ENCODE results near the gene POC1A.

- no peak for TF ChIP-seq SMC3 (IDR thresholded peaks at IDR 0.05; ENCODE audit: low read depth, low read length)
- TF ChIP-seq EZH2phosphoT487 (IDR thresholded peaks at IDR 0.05; ENCODE audit: borderline replicate concordance, low read depth) = no peak
- no peak for TF ChIP-seq EP300 (IDR thresholded peaks at IDR 0.05; ENCODE audit: borderline replicate concordance in 1 of 2, low read depth in 1 of 2, low read length in 1 of 2)
- TF ChIP-seq CTCF (IDR thresholded peaks at IDR 0.05) = no peak
- no peak for TF ChIP-seq RCOR1 (IDR thresholded peaks at IDR 0.05; ENCODE audit: low read length)
- TF ChIP-seq ELF1 (IDR thresholded peaks at IDR 0.05) = no peak
- TF ChIP-seq, protein P1, sequence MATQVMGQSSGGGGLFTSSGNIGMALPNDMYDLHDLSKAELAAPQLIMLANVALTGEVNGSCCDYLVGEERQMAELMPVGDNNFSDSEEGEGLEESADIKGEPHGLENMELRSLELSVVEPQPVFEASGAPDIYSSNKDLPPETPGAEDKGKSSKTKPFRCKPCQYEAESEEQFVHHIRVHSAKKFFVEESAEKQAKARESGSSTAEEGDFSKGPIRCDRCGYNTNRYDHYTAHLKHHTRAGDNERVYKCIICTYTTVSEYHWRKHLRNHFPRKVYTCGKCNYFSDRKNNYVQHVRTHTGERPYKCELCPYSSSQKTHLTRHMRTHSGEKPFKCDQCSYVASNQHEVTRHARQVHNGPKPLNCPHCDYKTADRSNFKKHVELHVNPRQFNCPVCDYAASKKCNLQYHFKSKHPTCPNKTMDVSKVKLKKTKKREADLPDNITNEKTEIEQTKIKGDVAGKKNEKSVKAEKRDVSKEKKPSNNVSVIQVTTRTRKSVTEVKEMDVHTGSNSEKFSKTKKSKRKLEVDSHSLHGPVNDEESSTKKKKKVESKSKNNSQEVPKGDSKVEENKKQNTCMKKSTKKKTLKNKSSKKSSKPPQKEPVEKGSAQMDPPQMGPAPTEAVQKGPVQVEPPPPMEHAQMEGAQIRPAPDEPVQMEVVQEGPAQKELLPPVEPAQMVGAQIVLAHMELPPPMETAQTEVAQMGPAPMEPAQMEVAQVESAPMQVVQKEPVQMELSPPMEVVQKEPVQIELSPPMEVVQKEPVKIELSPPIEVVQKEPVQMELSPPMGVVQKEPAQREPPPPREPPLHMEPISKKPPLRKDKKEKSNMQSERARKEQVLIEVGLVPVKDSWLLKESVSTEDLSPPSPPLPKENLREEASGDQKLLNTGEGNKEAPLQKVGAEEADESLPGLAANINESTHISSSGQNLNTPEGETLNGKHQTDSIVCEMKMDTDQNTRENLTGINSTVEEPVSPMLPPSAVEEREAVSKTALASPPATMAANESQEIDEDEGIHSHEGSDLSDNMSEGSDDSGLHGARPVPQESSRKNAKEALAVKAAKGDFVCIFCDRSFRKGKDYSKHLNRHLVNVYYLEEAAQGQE (IDR thresholded peaks at IDR 0.05; ENCODE audit: low read depth, low read length) = no peak
Observed at GRCh38 chr3:52078781-52079560, 75.3 kb downstream of the POC1A start.
